GM23338 (cell line): ENCODE measurements around the gene USP43. TPM values are rescaled to one million over a fixed set of nuclear protein-coding genes. Genes with fewer than 3 reads are reported as not detected.

Source experiments
- ATAC-seq: fragments of 200-7000 bp; cut with Tn5 transposase; 3 replicates; pipeline ENCODE4 v1.9.1; 2020
- DNase-seq: peaks from one replicate; pipeline ENCODE4 v3.0.0-alpha.2; 2015; ENCODE audit warnings: low spot score
- H2AFZ ChIP-seq: fragments of 200-600 bp; sonication (generic); 2 replicates; pipeline ENCODE4 v1.8.0; 2016; ENCODE audit warnings: antibody characterized with exemption, mild to moderate bottlenecking, moderate library complexity
- H3F3A ChIP-seq: fragments of 200-600 bp; sonication (generic); replicated peaks from 2 replicates; pipeline ENCODE4 v1.8.0; 2017; ENCODE audit warnings: antibody characterized with exemption, mixed run types, low read depth
- H3K27ac ChIP-seq: fragments of 200-600 bp; sonication (generic); 2 replicates; pipeline ENCODE4 v1.6.1; 2016; ENCODE audit warnings: low read depth
- H3K27me3 ChIP-seq: fragments of 200-600 bp; sonication (generic); 2 replicates; pipeline ENCODE4 v1.8.0; 2016; ENCODE audit warnings: mild to moderate bottlenecking, mixed run types, moderate library complexity; ENCODE audit not compliant: insufficient read depth
- H3K36me3 ChIP-seq: fragments of 200-600 bp; sonication (generic); 2 replicates; pipeline ENCODE4 v1.8.0; 2016; ENCODE audit warnings: mild to moderate bottlenecking; ENCODE audit not compliant: insufficient read depth
- H3K4me1 ChIP-seq: fragments of 200-600 bp; sonication (generic); 2 replicates; pipeline ENCODE4 v1.8.0; 2016; ENCODE audit warnings: mild to moderate bottlenecking, moderate library complexity; ENCODE audit not compliant: insufficient read depth
- H3K4me2 ChIP-seq: fragments of 200-600 bp; sonication (generic); 2 replicates; pipeline ENCODE4 v1.7.1; 2017; ENCODE audit warnings: mixed run types
- H3K4me3 ChIP-seq: fragments of 200-600 bp; sonication (generic); 2 replicates; pipeline ENCODE4 v1.6.1; 2016; ENCODE audit warnings: mixed run types
- H3K79me2 ChIP-seq: fragments of 200-600 bp; sonication (generic); replicated peaks from 2 replicates; pipeline ENCODE4 v1.8.0; 2017; ENCODE audit warnings: mild to moderate bottlenecking; ENCODE audit not compliant: insufficient read depth
- H3K9me2 ChIP-seq: fragments of 200-600 bp; sonication (generic); 2 replicates; pipeline ENCODE4 v1.8.0; 2017; ENCODE audit not compliant: insufficient read depth
- H4K20me1 ChIP-seq: fragments of 200-600 bp; sonication (generic); replicated peaks from 2 replicates; pipeline ENCODE4 v1.8.0; 2017; ENCODE audit warnings: mild to moderate bottlenecking; ENCODE audit not compliant: insufficient read depth
- H3K27ac Mint-ChIP-seq: 2 replicates; pipeline ENCODE4 v1.8.0; 2020; ENCODE audit warnings: inconsistent platforms, mild to moderate bottlenecking, moderate library complexity, mixed read lengths
- H3K27me3 Mint-ChIP-seq: 3 replicates; pipeline ENCODE4 v1.8.0; 2022; ENCODE audit warnings: low read depth, mild to moderate bottlenecking, moderate library complexity, mixed read lengths, inconsistent platforms; ENCODE audit not compliant: insufficient read depth, poor library complexity
- H3K36me3 Mint-ChIP-seq: 3 replicates; pipeline ENCODE4 v1.8.0; 2021; ENCODE audit warnings: low read depth, mild to moderate bottlenecking, inconsistent platforms, moderate library complexity, mixed read lengths
- H3K4me1 Mint-ChIP-seq: 3 replicates; pipeline ENCODE4 v1.8.0; 2020; ENCODE audit warnings: mild to moderate bottlenecking, inconsistent platforms, mixed read lengths
- H3K4me3 Mint-ChIP-seq: 3 replicates; pipeline ENCODE4 v1.8.0; 2021; ENCODE audit warnings: moderate library complexity, mild to moderate bottlenecking, inconsistent platforms, mixed read lengths
- H3K9me3 Mint-ChIP-seq: 3 replicates; pipeline ENCODE4 v1.8.0; 2020; ENCODE audit warnings: moderate library complexity, mild to moderate bottlenecking, inconsistent platforms, mixed read lengths
- CREB1 ChIP-seq: fragments of 250-450 bp; sonication (Bioruptor Pico); IDR thresholded peaks from 2 replicates; pipeline ENCODE4 v1.5.0; 2020; ENCODE audit warnings: low read depth, mild to moderate bottlenecking, moderate library complexity
- CTCF ChIP-seq, 2 experiments: fragments of 200-600 bp in 1 of 2; sonication (generic) in 1 of 2; conservative IDR thresholded peaks; 2 replicates each; pipeline versions ENCODE4 v1.5.1 to v1.6.1; 2016 to 2017; ENCODE audit warnings: antibody characterized with exemption in 2 of 2, low read depth in 2 of 2, mild to moderate bottlenecking in 2 of 2, moderate library complexity in 1 of 2
- EZH2 ChIP-seq: fragments of 200-600 bp; sonication (generic); IDR thresholded peaks from one replicate; pipeline ENCODE4 v1.8.0; 2017; ENCODE audit warnings: antibody characterized with exemption, mild to moderate bottlenecking, low read depth; ENCODE audit not compliant: unreplicated experiment
- EZH2phosphoT487 ChIP-seq: fragments of 200-600 bp; sonication (generic); IDR thresholded peaks from one replicate; pipeline ENCODE4 v1.8.1; 2018; ENCODE audit warnings: antibody characterized with exemption; ENCODE audit not compliant: unreplicated experiment
- JUNB ChIP-seq: IDR thresholded peaks from one replicate; pipeline ENCODE4 v1.6.1; 2016; ENCODE audit warnings: antibody characterized with exemption; ENCODE audit not compliant: unreplicated experiment
- NANOG ChIP-seq: IDR thresholded peaks from 2 replicates; pipeline ENCODE4 v1.6.1; 2016; ENCODE audit warnings: antibody characterized with exemption, borderline replicate concordance
- POLR2AphosphoS5 ChIP-seq: IDR thresholded peaks from 2 replicates; pipeline ENCODE4 v1.6.1; 2016; ENCODE audit warnings: antibody characterized with exemption, low read depth
- STAT1 ChIP-seq: IDR thresholded peaks from one replicate; pipeline ENCODE4 v1.6.1; 2016; ENCODE audit warnings: antibody characterized with exemption; ENCODE audit not compliant: unreplicated experiment
- ZNF114 ChIP-seq: fragments of 250-450 bp; sonication (Bioruptor Pico); IDR thresholded peaks from 2 replicates; pipeline ENCODE4 v1.5.0; 2020; ENCODE audit warnings: mild to moderate bottlenecking, moderate library complexity
- ZNF331 ChIP-seq: fragments of 250-450 bp; sonication (Bioruptor Pico); IDR thresholded peaks from 2 replicates; pipeline ENCODE4 v1.5.0; 2020; ENCODE audit warnings: low read depth, mild to moderate bottlenecking, moderate library complexity
- polyA plus RNA-seq: library from polyadenylated mRNA; unstranded; fragments of >200 nt; fragmentation: Nextera tagmentation; extraction: Ambion mirVana; gene quantifications from 2 replicates; pipeline ENCODE4 v1.2.1, GENCODE V29; 2016
- total RNA-seq: library from RNA; depleted of rRNA; stranded (reverse); fragments of >200 nt; shearing (Covaris generic); gene quantifications from 2 replicates; pipeline ENCODE4 v1.2.3, GENCODE V29; 2014
- TF ChIP-seq, protein P1 (sequence below): IDR thresholded peaks from one replicate; pipeline ENCODE4 v1.6.1; 2018; ENCODE audit warnings: antibody characterized with exemption; ENCODE audit not compliant: unreplicated experiment
- TF ChIP-seq, protein P2 (sequence below): IDR thresholded peaks from 2 replicates; pipeline ENCODE4 v1.6.1; 2016; ENCODE audit warnings: antibody characterized with exemption
- TF ChIP-seq, protein P3 (sequence below): fragments of 250-450 bp; sonication (Bioruptor Pico); IDR thresholded peaks from 2 replicates; pipeline ENCODE4 v1.5.0; 2020; ENCODE audit warnings: mild to moderate bottlenecking, moderate library complexity

USP43 gene
- total and polyA plus RNA-seq, 2 experiments from 2014 or later: 5.7 to 12.5 TPM

DNA sequence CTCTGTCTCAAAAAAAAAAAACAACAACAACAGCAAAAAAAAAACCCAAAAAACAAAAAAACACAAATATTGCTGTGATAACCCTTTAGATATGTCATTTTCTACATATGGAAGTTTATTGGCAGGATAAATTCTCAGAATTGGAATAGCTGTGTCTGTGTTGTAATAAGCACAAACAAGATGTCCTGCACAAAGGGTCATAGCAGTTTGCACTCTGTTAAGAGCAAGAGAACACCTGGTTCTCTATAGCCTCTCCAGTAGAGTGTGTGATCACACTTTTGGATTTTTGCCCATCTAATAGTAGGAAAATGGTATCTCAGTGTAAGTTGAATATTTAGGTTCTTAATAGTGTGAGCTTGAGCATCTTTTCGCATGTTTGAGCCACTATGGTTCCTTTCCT lies 60.4 kb downstream of the USP43 start:
- Histone ChIP-seq H3F3A (no peaks in the 10 kb centered on the region), H3K9me2 (no peaks in the 10 kb centered on the region), H3K27me3 (no peaks in the 10 kb centered on the region), H3K36me3 (0 out of 2 replicates have a peak, but pooled peaks cover 3% of the 10 kb centered on the region), H3K27ac (no peak overlapping the region), H4K20me1 (0 out of 2 replicates have a peak, but pooled peaks cover 4% of the 10 kb centered on the region), H3K4me1 (no peaks in the 10 kb centered on the region), H3K4me3 (no peak overlapping the region), H3K79me2 (no peaks in the 10 kb centered on the region), H3K4me2 (no peak overlapping the region), H2AFZ (no peak overlapping the region)
- no peaks in the 10 kb centered on the region for H3K4me1 Mint-ChIP-seq
- peaks cover 7% of the 10 kb centered on the region for H3K27me3 Mint-ChIP-seq
- H3K4me3 Mint-ChIP-seq: no peak overlapping the region
- H3K9me3 Mint-ChIP-seq: no peaks in the 10 kb centered on the region; the same call in 2 of the 3 replicates
- DNase-seq (no peak), ATAC-seq (no peak)
- TF ChIP-seq NANOG: no peak
- TF ChIP-seq EZH2phosphoT487: no peak
- no peak for TF ChIP-seq EZH2
- TF ChIP-seq JUNB: no peak
- TF ChIP-seq, protein P1, sequence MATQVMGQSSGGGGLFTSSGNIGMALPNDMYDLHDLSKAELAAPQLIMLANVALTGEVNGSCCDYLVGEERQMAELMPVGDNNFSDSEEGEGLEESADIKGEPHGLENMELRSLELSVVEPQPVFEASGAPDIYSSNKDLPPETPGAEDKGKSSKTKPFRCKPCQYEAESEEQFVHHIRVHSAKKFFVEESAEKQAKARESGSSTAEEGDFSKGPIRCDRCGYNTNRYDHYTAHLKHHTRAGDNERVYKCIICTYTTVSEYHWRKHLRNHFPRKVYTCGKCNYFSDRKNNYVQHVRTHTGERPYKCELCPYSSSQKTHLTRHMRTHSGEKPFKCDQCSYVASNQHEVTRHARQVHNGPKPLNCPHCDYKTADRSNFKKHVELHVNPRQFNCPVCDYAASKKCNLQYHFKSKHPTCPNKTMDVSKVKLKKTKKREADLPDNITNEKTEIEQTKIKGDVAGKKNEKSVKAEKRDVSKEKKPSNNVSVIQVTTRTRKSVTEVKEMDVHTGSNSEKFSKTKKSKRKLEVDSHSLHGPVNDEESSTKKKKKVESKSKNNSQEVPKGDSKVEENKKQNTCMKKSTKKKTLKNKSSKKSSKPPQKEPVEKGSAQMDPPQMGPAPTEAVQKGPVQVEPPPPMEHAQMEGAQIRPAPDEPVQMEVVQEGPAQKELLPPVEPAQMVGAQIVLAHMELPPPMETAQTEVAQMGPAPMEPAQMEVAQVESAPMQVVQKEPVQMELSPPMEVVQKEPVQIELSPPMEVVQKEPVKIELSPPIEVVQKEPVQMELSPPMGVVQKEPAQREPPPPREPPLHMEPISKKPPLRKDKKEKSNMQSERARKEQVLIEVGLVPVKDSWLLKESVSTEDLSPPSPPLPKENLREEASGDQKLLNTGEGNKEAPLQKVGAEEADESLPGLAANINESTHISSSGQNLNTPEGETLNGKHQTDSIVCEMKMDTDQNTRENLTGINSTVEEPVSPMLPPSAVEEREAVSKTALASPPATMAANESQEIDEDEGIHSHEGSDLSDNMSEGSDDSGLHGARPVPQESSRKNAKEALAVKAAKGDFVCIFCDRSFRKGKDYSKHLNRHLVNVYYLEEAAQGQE: no peak
- TF ChIP-seq CTCF (conservative IDR thresholded peaks at IDR 0.05; ENCODE audit: low read depth in 2 of 2): no peak
- TF ChIP-seq CREB1 (CRISPR knock-in tag): no peak
- TF ChIP-seq ZNF331 (CRISPR knock-in tag): no peak
- TF ChIP-seq STAT1: no peak
- TF ChIP-seq POLR2AphosphoS5: no peak
- TF ChIP-seq ZNF114 (CRISPR knock-in tag): no peak
- TF ChIP-seq, protein P2, sequence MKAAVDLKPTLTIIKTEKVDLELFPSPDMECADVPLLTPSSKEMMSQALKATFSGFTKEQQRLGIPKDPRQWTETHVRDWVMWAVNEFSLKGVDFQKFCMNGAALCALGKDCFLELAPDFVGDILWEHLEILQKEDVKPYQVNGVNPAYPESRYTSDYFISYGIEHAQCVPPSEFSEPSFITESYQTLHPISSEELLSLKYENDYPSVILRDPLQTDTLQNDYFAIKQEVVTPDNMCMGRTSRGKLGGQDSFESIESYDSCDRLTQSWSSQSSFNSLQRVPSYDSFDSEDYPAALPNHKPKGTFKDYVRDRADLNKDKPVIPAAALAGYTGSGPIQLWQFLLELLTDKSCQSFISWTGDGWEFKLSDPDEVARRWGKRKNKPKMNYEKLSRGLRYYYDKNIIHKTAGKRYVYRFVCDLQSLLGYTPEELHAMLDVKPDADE: no peak
- TF ChIP-seq, protein P3, sequence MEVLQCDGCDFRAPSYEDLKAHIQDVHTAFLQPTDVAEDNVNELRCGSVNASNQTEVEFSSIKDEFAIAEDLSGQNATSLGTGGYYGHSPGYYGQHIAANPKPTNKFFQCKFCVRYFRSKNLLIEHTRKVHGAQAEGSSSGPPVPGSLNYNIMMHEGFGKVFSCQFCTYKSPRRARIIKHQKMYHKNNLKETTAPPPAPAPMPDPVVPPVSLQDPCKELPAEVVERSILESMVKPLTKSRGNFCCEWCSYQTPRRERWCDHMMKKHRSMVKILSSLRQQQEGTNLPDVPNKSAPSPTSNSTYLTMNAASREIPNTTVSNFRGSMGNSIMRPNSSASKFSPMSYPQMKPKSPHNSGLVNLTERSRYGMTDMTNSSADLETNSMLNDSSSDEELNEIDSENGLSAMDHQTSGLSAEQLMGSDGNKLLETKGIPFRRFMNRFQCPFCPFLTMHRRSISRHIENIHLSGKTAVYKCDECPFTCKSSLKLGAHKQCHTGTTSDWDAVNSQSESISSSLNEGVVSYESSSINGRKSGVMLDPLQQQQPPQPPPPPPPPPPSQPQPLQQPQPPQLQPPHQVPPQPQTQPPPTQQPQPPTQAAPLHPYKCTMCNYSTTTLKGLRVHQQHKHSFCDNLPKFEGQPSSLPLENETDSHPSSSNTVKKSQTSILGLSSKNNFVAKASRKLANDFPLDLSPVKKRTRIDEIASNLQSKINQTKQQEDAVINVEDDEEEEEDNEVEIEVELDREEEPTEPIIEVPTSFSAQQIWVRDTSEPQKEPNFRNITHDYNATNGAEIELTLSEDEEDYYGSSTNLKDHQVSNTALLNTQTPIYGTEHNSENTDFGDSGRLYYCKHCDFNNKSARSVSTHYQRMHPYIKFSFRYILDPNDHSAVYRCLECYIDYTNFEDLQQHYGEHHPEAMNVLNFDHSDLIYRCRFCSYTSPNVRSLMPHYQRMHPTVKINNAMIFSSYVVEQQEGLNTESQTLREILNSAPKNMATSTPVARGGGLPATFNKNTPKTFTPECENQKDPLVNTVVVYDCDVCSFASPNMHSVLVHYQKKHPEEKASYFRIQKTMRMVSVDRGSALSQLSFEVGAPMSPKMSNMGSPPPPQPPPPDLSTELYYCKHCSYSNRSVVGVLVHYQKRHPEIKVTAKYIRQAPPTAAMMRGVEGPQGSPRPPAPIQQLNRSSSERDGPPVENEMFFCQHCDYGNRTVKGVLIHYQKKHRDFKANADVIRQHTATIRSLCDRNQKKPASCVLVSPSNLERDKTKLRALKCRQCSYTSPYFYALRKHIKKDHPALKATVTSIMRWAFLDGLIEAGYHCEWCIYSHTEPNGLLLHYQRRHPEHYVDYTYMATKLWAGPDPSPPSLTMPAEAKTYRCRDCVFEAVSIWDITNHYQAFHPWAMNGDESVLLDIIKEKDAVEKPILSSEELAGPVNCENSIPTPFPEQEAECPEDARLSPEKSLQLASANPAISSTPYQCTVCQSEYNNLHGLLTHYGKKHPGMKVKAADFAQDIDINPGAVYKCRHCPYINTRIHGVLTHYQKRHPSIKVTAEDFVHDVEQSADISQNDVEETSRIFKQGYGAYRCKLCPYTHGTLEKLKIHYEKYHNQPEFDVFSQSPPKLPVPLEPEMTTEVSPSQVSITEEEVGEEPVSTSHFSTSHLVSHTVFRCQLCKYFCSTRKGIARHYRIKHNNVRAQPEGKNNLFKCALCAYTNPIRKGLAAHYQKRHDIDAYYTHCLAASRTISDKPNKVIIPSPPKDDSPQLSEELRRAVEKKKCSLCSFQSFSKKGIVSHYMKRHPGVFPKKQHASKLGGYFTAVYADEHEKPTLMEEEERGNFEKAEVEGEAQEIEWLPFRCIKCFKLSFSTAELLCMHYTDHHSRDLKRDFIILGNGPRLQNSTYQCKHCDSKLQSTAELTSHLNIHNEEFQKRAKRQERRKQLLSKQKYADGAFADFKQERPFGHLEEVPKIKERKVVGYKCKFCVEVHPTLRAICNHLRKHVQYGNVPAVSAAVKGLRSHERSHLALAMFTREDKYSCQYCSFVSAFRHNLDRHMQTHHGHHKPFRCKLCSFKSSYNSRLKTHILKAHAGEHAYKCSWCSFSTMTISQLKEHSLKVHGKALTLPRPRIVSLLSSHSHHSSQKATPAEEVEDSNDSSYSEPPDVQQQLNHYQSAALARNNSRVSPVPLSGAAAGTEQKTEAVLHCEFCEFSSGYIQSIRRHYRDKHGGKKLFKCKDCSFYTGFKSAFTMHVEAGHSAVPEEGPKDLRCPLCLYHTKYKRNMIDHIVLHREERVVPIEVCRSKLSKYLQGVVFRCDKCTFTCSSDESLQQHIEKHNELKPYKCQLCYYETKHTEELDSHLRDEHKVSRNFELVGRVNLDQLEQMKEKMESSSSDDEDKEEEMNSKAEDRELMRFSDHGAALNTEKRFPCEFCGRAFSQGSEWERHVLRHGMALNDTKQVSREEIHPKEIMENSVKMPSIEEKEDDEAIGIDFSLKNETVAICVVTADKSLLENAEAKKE (CRISPR knock-in tag): no peak
- H3K36me3 Mint-ChIP-seq: peaks cover 16% of the 10 kb centered on the region
- H3K27ac Mint-ChIP-seq: no peak overlapping the region
